Keratinocyte (primary cell): ENCODE data around the gene CDC42EP1. TPM values are rescaled to one million over a fixed set of nuclear protein-coding genes. Genes with fewer than 3 reads are reported as not detected.

Source experiments
- DNase-seq: peaks from one replicate; pipeline ENCODE4 v3.0.0-alpha.2; 2011; ENCODE audit warnings: low read depth, missing footprints, low spot score
- FAIRE-seq: peaks from 2 replicates; lab custom pipeline; 2011; peaks lifted over from hg19 to GRCh38; lab: Jason Lieb, UNC
- H2AFZ ChIP-seq: 2 replicates; pipeline ENCODE4 v1.6.0; 2012; ENCODE audit warnings: low read length, control low read depth, inconsistent platforms; ENCODE audit not compliant: control insufficient read depth
- H3K27ac ChIP-seq: 2 replicates; pipeline ENCODE4 v1.5.1; 2011; ENCODE audit warnings: low read length; ENCODE audit not compliant: control insufficient read depth, insufficient read depth
- H3K27me3 ChIP-seq: 3 replicates; pipeline ENCODE4 v1.6.0; 2011; ENCODE audit warnings: low read length; ENCODE audit not compliant: control insufficient read depth, insufficient read depth; ENCODE audit errors: extremely low read depth
- H3K36me3 ChIP-seq, 2 experiments: 2 replicates in 1 of 2; 3 replicates in 1 of 2; pipeline ENCODE4 v1.5.1; 2011; ENCODE audit warnings: low read length in 2 of 2, mild to moderate bottlenecking in 1 of 2; ENCODE audit not compliant: control insufficient read depth in 2 of 2, insufficient read depth in 2 of 2; ENCODE audit errors: extremely low read depth in 1 of 2
- H3K4me1 ChIP-seq: 3 replicates; pipeline ENCODE4 v1.5.1; 2011; ENCODE audit warnings: low read length; ENCODE audit not compliant: control insufficient read depth, insufficient read depth; ENCODE audit errors: extremely low read depth
- H3K4me2 ChIP-seq: 3 replicates; pipeline ENCODE4 v1.6.0; 2011; ENCODE audit warnings: low read depth, low read length; ENCODE audit not compliant: control insufficient read depth, insufficient read depth; ENCODE audit errors: extremely low read depth
- H3K4me3 ChIP-seq, 3 experiments: fragments of 200-600 bp in 1 of 3; sonication (generic) in 1 of 3; 2 replicates in 2 of 3; 3 replicates in 1 of 3; pipeline ENCODE4 v1.5.1; 2011 to 2016; ENCODE audit warnings: low read length in 3 of 3, mild to moderate bottlenecking in 3 of 3, control low read depth in 2 of 3, inconsistent platforms in 1 of 3, low read depth in 1 of 3, mixed read lengths in 1 of 3, mixed run types in 1 of 3, moderate library complexity in 1 of 3; ENCODE audit not compliant: control insufficient read depth in 2 of 3, insufficient read depth in 2 of 3; ENCODE audit errors: extremely low read depth in 1 of 3
- H3K79me2 ChIP-seq: 2 replicates; pipeline ENCODE4 v1.6.0; 2012; ENCODE audit warnings: low read length; ENCODE audit not compliant: control insufficient read depth, insufficient read depth
- H3K9ac ChIP-seq: 3 replicates; pipeline ENCODE4 v1.6.0; 2011; ENCODE audit warnings: low read length; ENCODE audit not compliant: control insufficient read depth, insufficient read depth; ENCODE audit errors: extremely low read depth
- H3K9me1 ChIP-seq: 3 replicates; pipeline ENCODE4 v1.6.0; 2011; ENCODE audit warnings: low read length; ENCODE audit not compliant: control insufficient read depth, insufficient read depth; ENCODE audit errors: extremely low read depth
- H3K9me3 ChIP-seq: 2 replicates; pipeline ENCODE4 v1.5.1; 2012; ENCODE audit warnings: low read depth, low read length; ENCODE audit not compliant: control insufficient read depth
- H4K20me1 ChIP-seq: 3 replicates; pipeline ENCODE4 v1.6.0; 2011; ENCODE audit warnings: low read length; ENCODE audit not compliant: control insufficient read depth, insufficient read depth; ENCODE audit errors: extremely low read depth
- CTCF ChIP-seq, 3 experiments: IDR thresholded peaks in 1 of 3; conservative IDR thresholded peaks in 1 of 3; optimal IDR thresholded peaks in 1 of 3; 2 replicates in 2 of 3; 3 replicates in 1 of 3; pipeline versions ENCODE3 to v1.5.1; 2011; ENCODE audit warnings: low read length in 3 of 3, mild to moderate bottlenecking in 3 of 3, moderate library complexity in 2 of 3, control low read depth in 1 of 3, inconsistent platforms in 1 of 3; ENCODE audit not compliant: insufficient read depth in 2 of 3; ENCODE audit errors: extremely low read depth in 1 of 3
- EZH2 ChIP-seq: IDR thresholded peaks from one replicate; pipeline ENCODE4 v1.6.1; 2012; ENCODE audit warnings: inconsistent platforms, mild to moderate bottlenecking, low read length, moderate library complexity
- dilution Hi-C: fragments of 300-500 bp; cut with MboI; formaldehyde crosslinking; loops from one replicate; pipeline ENCODE4 v1.7.0; 2020; ENCODE audit warnings: low sequenced_read_pairs; ENCODE audit not compliant: extremely low pct_ligation_motif_present
- polyA plus RNA-seq, 5 experiments: library from polyadenylated mRNA; depleted of rRNA in 3 of 5; stranded (reverse) in 3 of 5; stranded (forward) in 1 of 5; unstranded in 1 of 5; fragments of >200 nt; gene quantifications; 1 replicate in 1 of 5; 2 replicates in 3 of 5; 3 replicates in 1 of 5; pipeline versions ENCODE4 v1.2.1 to v1.2.3, GENCODE V29; 2011 to 2012; ENCODE audit warnings: missing spikeins in 2 of 5, low read depth in 1 of 5, low replicate concordance in 1 of 5

CDC42EP1 gene
- polyA plus RNA-seq, 1 donor (not counting 4 experiments of a cell fraction or from before 2014, with no cell fraction given): 10.5 TPM

DNA sequence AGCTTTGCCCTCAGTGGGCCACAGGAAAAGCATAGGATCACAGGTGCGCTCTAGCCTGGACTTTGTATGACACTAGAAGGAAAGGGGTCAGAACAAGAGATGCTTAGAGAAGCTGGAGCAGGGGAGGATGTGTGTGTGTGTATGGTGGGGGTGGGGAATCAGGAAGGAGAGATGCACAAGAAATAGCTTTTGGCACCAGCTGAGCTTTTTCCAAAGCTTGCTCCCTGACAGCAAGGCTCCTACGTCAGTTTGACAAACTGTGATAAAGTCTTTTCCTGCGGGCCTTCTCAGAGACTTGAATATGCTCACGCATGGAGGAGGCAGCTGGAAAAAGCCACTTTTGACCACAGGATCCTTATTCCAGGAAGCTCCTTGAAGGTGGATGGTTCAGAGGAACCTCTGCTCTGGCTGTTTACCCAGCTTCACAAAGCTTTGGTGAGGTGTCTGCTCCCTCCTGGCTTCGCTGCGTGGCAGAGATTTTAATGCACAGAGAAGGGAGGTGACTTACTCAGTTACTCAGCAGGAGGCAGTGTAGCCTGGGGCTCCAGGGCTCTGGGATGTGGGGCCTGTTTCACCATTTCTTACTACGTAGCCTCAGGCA lies 3.9 kb downstream of the CDC42EP1 start:
- dilution Hi-C loops: no loop called here

GRCh38 chr22:37565830-37566229 lies 5.5 kb downstream of the CDC42EP1 start:
- H3K27me3 ChIP-seq: no peaks in the 10 kb centered on the region
- dilution Hi-C loops: no loop called here
- no peak for FAIRE-seq
- no peak overlapping the region for H3K4me3 ChIP-seq
- no peak for DNase-seq
- no peak overlapping the region for H3K9ac ChIP-seq
- H3K27ac ChIP-seq: no peak overlapping the region
- H3K4me1 ChIP-seq: peaks cover 71% of the 10 kb centered on the region
- TF ChIP-seq EZH2 (no peak), CTCF (optimal IDR thresholded peaks at IDR 0.05 in 1 of 3, IDR thresholded peaks at IDR 0.05 in 1 of 3, conservative IDR thresholded peaks at IDR 0.05 in 1 of 3; ENCODE audit: extremely low read depth in 1 of 3, insufficient read depth in 2 of 3, low read length in 3 of 3) (no peak)
- H2AFZ ChIP-seq: no peak overlapping the region
- H3K9me1 ChIP-seq: peaks cover 11% of the 10 kb centered on the region
- H3K36me3 ChIP-seq: peaks cover 21 to 48% of the 10 kb centered on the region in 2 experiments
- no peaks in the 10 kb centered on the region for H3K9me3 ChIP-seq
- peaks cover 62% of the 10 kb centered on the region for H4K20me1 ChIP-seq
- H3K4me2 ChIP-seq: no peak overlapping the region
- H3K79me2 ChIP-seq: peaks cover 53% of the 10 kb centered on the region

More for the DNA sequence above, 3.9 kb downstream of the CDC42EP1 start:
- peaks cover 21 to 48% of the 10 kb centered on the region in 2 experiments for H3K36me3 ChIP-seq
- H3K9me3 ChIP-seq: no peaks in the 10 kb centered on the region
- peak overlapping the region; percentile 96 for H3K9ac ChIP-seq
- peak overlapping the region; percentile 92 for H3K4me2 ChIP-seq
- no peaks in the 10 kb centered on the region for H3K27me3 ChIP-seq
- peaks cover 52% of the 10 kb centered on the region for H4K20me1 ChIP-seq
- peak; percentile 36 for FAIRE-seq
- H2AFZ ChIP-seq: no peak overlapping the region
- H3K27ac ChIP-seq: peak overlapping the region; percentile 85
- peak overlapping the region in 2 of 3 experiments; percentile 24 to 40 for H3K4me3 ChIP-seq
- peaks cover 65% of the 10 kb centered on the region for H3K4me1 ChIP-seq
- peaks cover 11% of the 10 kb centered on the region for H3K9me1 ChIP-seq
- TF ChIP-seq CTCF (optimal IDR thresholded peaks at IDR 0.05 in 1 of 3, IDR thresholded peaks at IDR 0.05 in 1 of 3, conservative IDR thresholded peaks at IDR 0.05 in 1 of 3; ENCODE audit: extremely low read depth in 1 of 3, insufficient read depth in 2 of 3, low read length in 3 of 3) (peak in 1 of 3 experiments; percentile 17), EZH2 (no peak)
- H3K79me2 ChIP-seq: peaks cover 55% of the 10 kb centered on the region
- DNase-seq: no peak
